ENCODE results near the gene USP19. TPM values are rescaled to one million over a fixed set of nuclear protein-coding genes. Genes with fewer than 3 reads are reported as not detected.

USP19 gene
- total RNA-seq, 1 donor from 2014 or later: 37.8 TPM

DNA sequence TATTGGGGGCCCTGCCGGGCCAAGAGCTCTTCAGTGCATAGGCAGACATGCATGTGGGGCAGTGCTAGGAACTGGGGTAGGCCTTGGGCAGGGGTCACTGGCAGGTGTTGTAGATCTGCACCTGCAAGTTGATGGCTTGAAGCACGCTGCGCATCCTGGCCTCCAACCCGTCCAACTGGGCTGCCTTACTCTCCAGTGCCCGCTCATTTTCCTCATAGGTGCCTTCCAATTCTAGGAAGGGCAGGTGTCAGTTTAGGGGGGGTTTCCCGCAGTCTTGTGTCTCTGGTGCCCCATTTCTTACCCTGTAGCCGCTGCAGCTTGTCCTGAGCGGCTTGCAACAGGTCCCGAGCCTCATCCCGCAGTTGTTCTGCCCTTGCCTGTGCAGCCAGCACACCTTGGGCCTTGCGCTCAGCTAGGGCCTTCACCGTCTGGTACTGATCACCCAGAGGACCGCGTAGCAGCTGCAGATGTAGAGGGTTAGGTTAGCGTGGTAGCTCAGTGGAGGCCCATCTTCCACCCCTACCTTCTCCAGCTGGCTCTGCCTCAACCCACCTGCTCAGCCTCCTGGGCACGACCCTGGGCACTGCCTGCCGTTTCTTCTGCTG lies 611 bp upstream of the USP19 start:
- Histone ChIP-seq H3K4me1 (peaks cover 15 to 19% of the 10 kb centered on the region in 2 donors), H3K27me3 (no peaks in the 10 kb centered on the region), H3K4me3 (peak overlapping the region; percentile 92), H3K36me3 (peaks cover 74% of the 10 kb centered on the region in 2 donors), H3K9me3 (no peaks in the 10 kb centered on the region), H3K27ac (peak overlapping the region; percentile 92 to 96)
- DNase-seq (ENCODE audit: low spot score in 2 of 2): no peak
- TF ChIP-seq, protein P1, sequence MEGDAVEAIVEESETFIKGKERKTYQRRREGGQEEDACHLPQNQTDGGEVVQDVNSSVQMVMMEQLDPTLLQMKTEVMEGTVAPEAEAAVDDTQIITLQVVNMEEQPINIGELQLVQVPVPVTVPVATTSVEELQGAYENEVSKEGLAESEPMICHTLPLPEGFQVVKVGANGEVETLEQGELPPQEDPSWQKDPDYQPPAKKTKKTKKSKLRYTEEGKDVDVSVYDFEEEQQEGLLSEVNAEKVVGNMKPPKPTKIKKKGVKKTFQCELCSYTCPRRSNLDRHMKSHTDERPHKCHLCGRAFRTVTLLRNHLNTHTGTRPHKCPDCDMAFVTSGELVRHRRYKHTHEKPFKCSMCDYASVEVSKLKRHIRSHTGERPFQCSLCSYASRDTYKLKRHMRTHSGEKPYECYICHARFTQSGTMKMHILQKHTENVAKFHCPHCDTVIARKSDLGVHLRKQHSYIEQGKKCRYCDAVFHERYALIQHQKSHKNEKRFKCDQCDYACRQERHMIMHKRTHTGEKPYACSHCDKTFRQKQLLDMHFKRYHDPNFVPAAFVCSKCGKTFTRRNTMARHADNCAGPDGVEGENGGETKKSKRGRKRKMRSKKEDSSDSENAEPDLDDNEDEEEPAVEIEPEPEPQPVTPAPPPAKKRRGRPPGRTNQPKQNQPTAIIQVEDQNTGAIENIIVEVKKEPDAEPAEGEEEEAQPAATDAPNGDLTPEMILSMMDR (IDR thresholded peaks at IDR 0.05): no peak
- intact Hi-C loops (cut with DNase I): loop anchor here (5.0 kb wide), 1 partner anchor 666 kb away; the partner anchor contains the start of gene IP6K1

DNA sequence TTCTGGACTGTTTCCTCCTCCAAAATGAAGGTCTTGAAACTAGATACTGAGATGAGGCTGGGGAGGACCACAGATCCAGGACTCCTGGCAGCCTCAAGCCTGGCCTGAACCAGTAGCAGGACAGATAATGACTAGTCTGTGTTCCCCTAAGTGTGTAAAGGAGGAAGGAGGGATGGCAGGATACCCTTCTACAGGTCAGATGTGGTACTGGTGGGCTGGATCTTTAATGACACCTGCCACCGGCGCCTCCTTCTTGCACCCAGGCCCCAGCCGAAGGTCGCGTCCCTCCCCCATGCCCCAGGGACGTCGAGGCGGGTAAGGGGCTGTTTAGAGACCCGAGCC lies 556 bp downstream of the USP19 start:
- Histone ChIP-seq H3K36me3 (peaks cover 74% of the 10 kb centered on the region in 2 donors), H3K27me3 (no peaks in the 10 kb centered on the region), H3K27ac (peak overlapping the region; percentile 92 to 96), H3K9me3 (no peaks in the 10 kb centered on the region), H3K4me3 (peak overlapping the region; percentile 92), H3K4me1 (peaks cover 15 to 19% of the 10 kb centered on the region in 2 donors)
- intact Hi-C loops (cut with DNase I): loop anchor here (1.0 to 5.0 kb wide), 4 partner anchors 13 to 667 kb away; partner anchors contain the start of genes IP6K1, LAMB2, QRICH1 and WDR6
- TF ChIP-seq, protein P1 (IDR thresholded peaks at IDR 0.05): no peak
- no peak for DNase-seq (ENCODE audit: low spot score in 2 of 2)

DNA sequence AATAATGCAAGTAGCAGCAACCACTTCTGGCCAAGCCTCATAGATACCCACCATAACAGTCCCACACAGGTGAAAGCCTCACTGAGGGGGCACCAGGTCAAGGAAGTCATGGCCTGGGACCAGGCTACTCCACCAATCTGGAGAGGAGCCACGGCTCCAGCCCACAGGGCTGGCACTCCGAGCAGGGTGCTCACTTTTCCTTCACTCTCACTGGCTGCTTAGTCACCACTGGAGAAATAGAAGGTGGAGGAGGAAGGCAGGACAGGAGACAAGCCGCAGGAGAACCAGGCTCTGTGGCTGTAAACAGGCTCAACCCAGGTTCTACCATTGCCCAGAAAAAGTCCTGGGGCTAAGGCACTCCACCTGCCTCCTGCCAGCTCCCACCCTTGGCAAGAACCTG lies 1.2 kb downstream of the USP19 start:
- TF ChIP-seq, protein P1 (IDR thresholded peaks at IDR 0.05): no peak
- H3K4me1 ChIP-seq: peaks cover 15 to 19% of the 10 kb centered on the region in 2 donors
- peaks cover 74% of the 10 kb centered on the region in 2 donors for H3K36me3 ChIP-seq
- no peaks in the 10 kb centered on the region for H3K27me3 ChIP-seq
- no peak for DNase-seq (ENCODE audit: low spot score in 2 of 2)
- peak overlapping the region; percentile 92 for H3K4me3 ChIP-seq
- peak overlapping the region; percentile 92 to 96 for H3K27ac ChIP-seq
- intact Hi-C loops (cut with DNase I): no loop called here
- no peaks in the 10 kb centered on the region for H3K9me3 ChIP-seq

DNA sequence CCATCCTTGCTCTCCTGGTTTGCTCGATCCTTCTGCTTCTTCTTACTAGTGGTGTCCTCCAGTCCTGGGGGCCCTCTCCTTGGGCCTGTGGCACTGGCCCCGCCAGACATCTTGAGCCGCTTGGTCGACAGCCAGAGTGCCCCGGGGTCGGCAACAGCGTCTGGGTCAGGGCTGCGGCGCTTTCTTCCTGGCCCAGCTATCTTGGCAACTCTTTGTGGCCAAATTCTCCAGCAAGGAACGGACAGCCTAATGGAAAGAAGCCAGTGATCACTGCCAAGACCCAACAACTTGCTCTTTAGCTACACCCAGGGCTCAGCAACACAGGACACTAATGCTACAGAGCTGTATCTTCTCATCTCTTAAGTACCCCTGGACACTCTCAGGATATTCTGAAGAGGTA lies 1.6 kb downstream of the USP19 start:
- TF ChIP-seq, protein P1 (IDR thresholded peaks at IDR 0.05): no peak
- no peaks in the 10 kb centered on the region for H3K27me3 ChIP-seq
- peaks cover 15 to 19% of the 10 kb centered on the region in 2 donors for H3K4me1 ChIP-seq
- peaks cover 74% of the 10 kb centered on the region in 2 donors for H3K36me3 ChIP-seq
- H3K27ac ChIP-seq: peak overlapping the region; percentile 92 to 96
- intact Hi-C loops (cut with DNase I): no loop called here
- DNase-seq (ENCODE audit: low spot score in 2 of 2): no peak
- H3K4me3 ChIP-seq: peak overlapping the region; percentile 92
- no peaks in the 10 kb centered on the region for H3K9me3 ChIP-seq

DNA sequence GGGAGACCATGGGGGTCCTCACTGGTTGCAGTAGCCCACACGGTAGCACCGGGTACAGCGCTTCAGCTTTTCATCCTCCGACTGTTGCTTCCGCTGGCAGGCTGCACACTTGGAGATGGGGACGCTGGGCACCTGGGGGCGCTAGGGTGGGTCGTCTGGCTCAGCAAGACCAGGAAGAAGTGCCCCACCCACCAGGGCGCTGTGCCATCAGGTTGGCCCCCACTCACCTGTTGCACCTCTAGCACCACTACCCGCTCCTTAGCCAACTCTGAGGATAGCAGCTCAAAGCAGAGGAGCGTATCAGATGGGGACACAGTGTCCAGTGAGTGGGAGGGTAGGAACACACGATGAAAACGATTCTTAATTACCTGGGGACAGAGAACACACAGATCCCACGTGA lies 8.4 kb downstream of the USP19 start:
- H3K36me3 ChIP-seq: peaks cover 91% of the 10 kb centered on the region in 2 donors
- DNase-seq (ENCODE audit: low spot score in 2 of 2): no peak
- intact Hi-C loops (cut with DNase I): no loop called here

More for the DNA sequence above, 8.4 kb downstream of the USP19 start:
- TF ChIP-seq, protein P1 (IDR thresholded peaks at IDR 0.05): no peak
- Histone ChIP-seq H3K4me1 (no peaks in the 10 kb centered on the region), H3K9me3 (no peaks in the 10 kb centered on the region), H3K27ac (no peak overlapping the region), H3K4me3 (no peak overlapping the region), H3K27me3 (no peaks in the 10 kb centered on the region)
